Measurements from ENCODE around the gene MTG2. TPM values are rescaled to one million over a fixed set of nuclear protein-coding genes. Genes with fewer than 3 reads are reported as not detected.

The MTG2 gene
- total RNA-seq, 1 experiment from 2014 or later = 56.8 TPM

DNA sequence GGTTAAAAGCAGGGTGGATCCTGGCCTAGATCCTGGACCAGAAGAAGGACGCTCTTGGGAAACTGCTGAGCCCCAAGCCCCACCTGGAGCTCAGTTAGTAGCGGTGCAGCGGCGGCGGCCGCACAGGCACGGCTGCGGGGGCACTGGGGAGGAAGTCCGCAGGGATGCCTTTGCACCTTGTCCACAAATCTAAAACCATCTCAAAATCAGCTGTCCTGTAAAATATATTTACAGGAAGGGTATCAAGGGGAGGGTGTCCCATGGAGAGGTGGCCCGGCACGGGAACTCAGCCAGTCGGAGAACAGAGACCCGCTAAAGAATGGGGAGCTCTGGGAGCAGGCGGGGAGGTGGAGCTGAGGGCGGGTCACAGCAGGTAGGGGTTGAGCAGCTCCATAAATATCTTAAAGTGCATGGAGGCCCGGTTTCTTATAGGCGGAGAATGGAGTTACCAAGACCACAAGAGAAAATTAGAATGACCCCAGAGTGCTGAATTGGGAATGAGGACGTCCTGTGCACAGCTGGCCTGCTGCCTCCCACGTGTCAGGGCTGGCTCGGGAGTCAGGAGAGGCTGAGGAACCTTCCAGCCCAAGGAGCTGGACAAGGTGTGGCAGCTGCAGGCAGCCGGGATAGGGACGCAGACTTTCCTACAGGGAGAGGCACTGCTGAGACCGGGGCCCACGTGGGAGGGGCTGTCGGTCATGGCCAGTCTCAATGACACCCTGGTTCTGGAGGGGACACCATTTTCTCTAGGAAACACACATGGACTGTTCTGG is 8.0 kb downstream of the MTG2 start:
- intact Hi-C loops (cut with micrococcal nuclease; ENCODE audit: unreplicated experiment) (no loop called here), in situ Hi-C loops (cut with HindIII; ENCODE audit: low pct_unique_long_range_greater_than_20kb, low sequenced_read_pairs) (no loop called here)
- TF ChIP-seq, protein P1, sequence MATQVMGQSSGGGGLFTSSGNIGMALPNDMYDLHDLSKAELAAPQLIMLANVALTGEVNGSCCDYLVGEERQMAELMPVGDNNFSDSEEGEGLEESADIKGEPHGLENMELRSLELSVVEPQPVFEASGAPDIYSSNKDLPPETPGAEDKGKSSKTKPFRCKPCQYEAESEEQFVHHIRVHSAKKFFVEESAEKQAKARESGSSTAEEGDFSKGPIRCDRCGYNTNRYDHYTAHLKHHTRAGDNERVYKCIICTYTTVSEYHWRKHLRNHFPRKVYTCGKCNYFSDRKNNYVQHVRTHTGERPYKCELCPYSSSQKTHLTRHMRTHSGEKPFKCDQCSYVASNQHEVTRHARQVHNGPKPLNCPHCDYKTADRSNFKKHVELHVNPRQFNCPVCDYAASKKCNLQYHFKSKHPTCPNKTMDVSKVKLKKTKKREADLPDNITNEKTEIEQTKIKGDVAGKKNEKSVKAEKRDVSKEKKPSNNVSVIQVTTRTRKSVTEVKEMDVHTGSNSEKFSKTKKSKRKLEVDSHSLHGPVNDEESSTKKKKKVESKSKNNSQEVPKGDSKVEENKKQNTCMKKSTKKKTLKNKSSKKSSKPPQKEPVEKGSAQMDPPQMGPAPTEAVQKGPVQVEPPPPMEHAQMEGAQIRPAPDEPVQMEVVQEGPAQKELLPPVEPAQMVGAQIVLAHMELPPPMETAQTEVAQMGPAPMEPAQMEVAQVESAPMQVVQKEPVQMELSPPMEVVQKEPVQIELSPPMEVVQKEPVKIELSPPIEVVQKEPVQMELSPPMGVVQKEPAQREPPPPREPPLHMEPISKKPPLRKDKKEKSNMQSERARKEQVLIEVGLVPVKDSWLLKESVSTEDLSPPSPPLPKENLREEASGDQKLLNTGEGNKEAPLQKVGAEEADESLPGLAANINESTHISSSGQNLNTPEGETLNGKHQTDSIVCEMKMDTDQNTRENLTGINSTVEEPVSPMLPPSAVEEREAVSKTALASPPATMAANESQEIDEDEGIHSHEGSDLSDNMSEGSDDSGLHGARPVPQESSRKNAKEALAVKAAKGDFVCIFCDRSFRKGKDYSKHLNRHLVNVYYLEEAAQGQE (IDR thresholded peaks at IDR 0.05; ENCODE audit: insufficient read depth in 1 of 2, low read depth in 2 of 2, low read length in 1 of 2) = no peak
- TF ChIP-seq TCF7L2 (IDR thresholded peaks at IDR 0.05; ENCODE audit: low read depth, low read length) = no peak
- Histone ChIP-seq H3K4me3 (ENCODE audit: low read depth in 2 of 2, low read length in 2 of 2) (no peak overlapping the region), H3K4me1 (ENCODE audit: control insufficient read depth, insufficient read depth, low read length) (peaks cover 8% of the 10 kb centered on the region; the same call in 1 of the 2 replicates), H3K27ac (ENCODE audit: low read length) (no peak overlapping the region), H3K9me3 (ENCODE audit: control insufficient read depth, insufficient read depth, low read depth, low read length) (no peaks in the 10 kb centered on the region), H3K36me3 (ENCODE audit: control insufficient read depth, insufficient read depth, low read length) (peaks cover 2% of the 10 kb centered on the region; the same call in 1 of the 2 replicates), H3K27me3 (ENCODE audit: control insufficient read depth, insufficient read depth, low read length) (no peaks in the 10 kb centered on the region)
- DNase-seq (ENCODE audit: low read depth, low spot score) (no peak), ATAC-seq (no peak)
- POLR2A ChIA-PET = no interaction called here
- no TSS peak for BruUV-seq (replicated peaks)
- CTCF ChIA-PET = no interaction called here

DNA sequence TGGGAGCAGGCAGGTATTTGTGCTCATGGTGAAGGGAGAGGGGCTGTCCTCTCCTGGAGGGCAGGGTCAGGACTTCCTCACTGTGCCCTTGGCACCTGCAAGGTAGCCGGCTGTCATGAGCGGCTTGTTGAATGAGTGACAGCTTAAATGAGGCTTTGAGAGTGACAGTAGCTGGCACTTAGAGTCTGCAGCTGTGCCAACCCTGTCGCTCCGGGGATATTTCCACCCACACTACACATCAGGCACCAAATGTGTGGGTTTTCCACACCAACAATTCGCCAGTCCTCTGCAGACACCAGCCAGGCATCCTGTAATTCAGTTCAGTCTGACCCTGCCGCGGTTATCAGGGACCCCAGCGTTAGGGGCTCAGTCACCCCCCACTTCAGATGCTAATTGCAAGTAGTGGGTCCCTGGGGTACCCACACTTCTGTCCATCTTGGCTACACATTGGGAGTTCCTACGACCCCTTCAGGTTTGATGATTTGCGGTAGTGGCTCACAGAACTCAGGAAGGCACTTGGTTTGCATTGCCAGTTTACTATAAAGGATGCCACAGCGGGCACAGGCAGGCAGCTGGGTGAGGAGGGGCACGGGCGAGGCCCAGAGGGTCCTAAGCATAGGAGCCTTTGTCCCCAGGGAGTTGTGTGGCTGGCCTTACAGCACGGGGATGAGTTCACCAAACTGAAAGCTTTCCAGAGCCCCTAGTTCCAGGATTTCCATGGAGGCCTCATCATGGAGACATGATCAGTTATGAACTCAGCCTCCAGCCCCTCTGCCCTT is 9.1 kb downstream of the MTG2 start:
- DNase-seq (ENCODE audit: low read depth, low spot score) (no peak), ATAC-seq (no peak)
- CTCF ChIA-PET = no interaction called here
- Histone ChIP-seq H3K36me3 (ENCODE audit: control insufficient read depth, insufficient read depth, low read length) (peaks cover 2% of the 10 kb centered on the region; the same call in 1 of the 2 replicates), H3K4me1 (ENCODE audit: control insufficient read depth, insufficient read depth, low read length) (peaks cover 6% of the 10 kb centered on the region; the same call in 1 of the 2 replicates), H3K27me3 (ENCODE audit: control insufficient read depth, insufficient read depth, low read length) (no peaks in the 10 kb centered on the region), H3K4me3 (ENCODE audit: low read depth in 2 of 2, low read length in 2 of 2) (no peak overlapping the region), H3K27ac (ENCODE audit: low read length) (no peak overlapping the region), H3K9me3 (ENCODE audit: control insufficient read depth, insufficient read depth, low read depth, low read length) (no peaks in the 10 kb centered on the region)
- POLR2A ChIA-PET = no interaction called here
- intact Hi-C loops (cut with micrococcal nuclease; ENCODE audit: unreplicated experiment) (no loop called here), in situ Hi-C loops (cut with HindIII; ENCODE audit: low pct_unique_long_range_greater_than_20kb, low sequenced_read_pairs) (no loop called here)
- TF ChIP-seq, protein P2, sequence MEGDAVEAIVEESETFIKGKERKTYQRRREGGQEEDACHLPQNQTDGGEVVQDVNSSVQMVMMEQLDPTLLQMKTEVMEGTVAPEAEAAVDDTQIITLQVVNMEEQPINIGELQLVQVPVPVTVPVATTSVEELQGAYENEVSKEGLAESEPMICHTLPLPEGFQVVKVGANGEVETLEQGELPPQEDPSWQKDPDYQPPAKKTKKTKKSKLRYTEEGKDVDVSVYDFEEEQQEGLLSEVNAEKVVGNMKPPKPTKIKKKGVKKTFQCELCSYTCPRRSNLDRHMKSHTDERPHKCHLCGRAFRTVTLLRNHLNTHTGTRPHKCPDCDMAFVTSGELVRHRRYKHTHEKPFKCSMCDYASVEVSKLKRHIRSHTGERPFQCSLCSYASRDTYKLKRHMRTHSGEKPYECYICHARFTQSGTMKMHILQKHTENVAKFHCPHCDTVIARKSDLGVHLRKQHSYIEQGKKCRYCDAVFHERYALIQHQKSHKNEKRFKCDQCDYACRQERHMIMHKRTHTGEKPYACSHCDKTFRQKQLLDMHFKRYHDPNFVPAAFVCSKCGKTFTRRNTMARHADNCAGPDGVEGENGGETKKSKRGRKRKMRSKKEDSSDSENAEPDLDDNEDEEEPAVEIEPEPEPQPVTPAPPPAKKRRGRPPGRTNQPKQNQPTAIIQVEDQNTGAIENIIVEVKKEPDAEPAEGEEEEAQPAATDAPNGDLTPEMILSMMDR (IDR thresholded peaks at IDR 0.05) = no peak
- TF ChIP-seq POLR2AphosphoS5 (IDR thresholded peaks at IDR 0.05; ENCODE audit: low read depth, low read length) = no peak
- TF ChIP-seq SIN3A (IDR thresholded peaks at IDR 0.05; ENCODE audit: borderline replicate concordance, insufficient read depth, low read depth, low read length) = no peak
- TF ChIP-seq TCF7L2 (IDR thresholded peaks at IDR 0.05; ENCODE audit: low read depth, low read length) = no peak
- TF ChIP-seq, protein P1 (IDR thresholded peaks at IDR 0.05; ENCODE audit: insufficient read depth in 1 of 2, low read depth in 2 of 2, low read length in 1 of 2) = no peak
- no TSS peak for BruUV-seq (replicated peaks)
